Measurements from ENCODE around the gene ZBTB44.

- TF ChIP-seq CTCF (conservative IDR thresholded peaks at IDR 0.05 in 1 of 2, IDR thresholded peaks at IDR 0.05 in 1 of 2; ENCODE audit: low read depth in 1 of 2, low read length in 2 of 2) = no peak
- TF ChIP-seq EZH2 (IDR thresholded peaks at IDR 0.05; ENCODE audit: low read length, missing control alignments) = no peak
Measured at GRCh38 chr11:130223291-130223971, 91.3 kb downstream of the ZBTB44 start.

All from fibroblast of lung (primary cell).